ENCODE results near the gene SPINT3. TPM values are rescaled to one million over a fixed set of nuclear protein-coding genes. Genes with fewer than 3 reads are reported as not detected.

Gene SPINT3
- total RNA-seq, 6 experiments from 2014 or later: not detected

- TF ChIP-seq CTCF (IDR thresholded peaks at IDR 0.05): no peak
- no peak overlapping the region for H3K4me3 Mint-ChIP-seq
- DNase-seq: no peak
- no peaks in the 10 kb centered on the region for H3K9me3 Mint-ChIP-seq
- no peaks in the 10 kb centered on the region for H3K36me3 Mint-ChIP-seq (ENCODE audit: low read depth)
- H3K4me1 Mint-ChIP-seq (ENCODE audit: low read depth): no peaks in the 10 kb centered on the region
- H3K27me3 Mint-ChIP-seq (ENCODE audit: insufficient read depth): peaks cover 7% of the 10 kb centered on the region; the same call in 1 of the 2 replicates
- H3K27ac Mint-ChIP-seq: no peak overlapping the region
Observed at GRCh38 chr20:45502561-45502960, 12.9 kb downstream of the SPINT3 start.

- Mint-ChIP-seq H3K4me1 (ENCODE audit: low read depth) (no peaks in the 10 kb centered on the region), H3K27me3 (ENCODE audit: insufficient read depth) (peaks cover 13% of the 10 kb centered on the region), H3K27ac (no peak overlapping the region), H3K36me3 (ENCODE audit: low read depth) (no peaks in the 10 kb centered on the region), H3K9me3 (no peaks in the 10 kb centered on the region), H3K4me3 (no peak overlapping the region)
- no peak for TF ChIP-seq CTCF (IDR thresholded peaks at IDR 0.05)
- DNase-seq: no peak
Observed at GRCh38 chr20:45501600-45501999, 13.8 kb downstream of the SPINT3 start.

GRCh38 chr20:45500022-45500421, 15.4 kb downstream of the SPINT3 start:
- peaks cover 16% of the 10 kb centered on the region for H3K27me3 Mint-ChIP-seq (ENCODE audit: insufficient read depth)
- H3K4me1 Mint-ChIP-seq (ENCODE audit: low read depth): no peaks in the 10 kb centered on the region

GRCh38 chr20:45497971-45498494, 17.4 kb downstream of the SPINT3 start:
- Mint-ChIP-seq H3K27ac (no peak overlapping the region), H3K4me1 (ENCODE audit: low read depth) (no peaks in the 10 kb centered on the region)
- no peak for DNase-seq

More at GRCh38 chr20:45500022-45500421, 15.4 kb downstream of the SPINT3 start:
- DNase-seq: no peak
- Mint-ChIP-seq H3K4me3 (no peak overlapping the region), H3K27ac (no peak overlapping the region), H3K36me3 (ENCODE audit: low read depth) (no peaks in the 10 kb centered on the region), H3K9me3 (no peaks in the 10 kb centered on the region)
- TF ChIP-seq CTCF (IDR thresholded peaks at IDR 0.05): no peak

GRCh38 chr20:45496166-45496565, 19.3 kb downstream of the SPINT3 start:
- H3K27ac Mint-ChIP-seq: no peak overlapping the region
- no peak for DNase-seq
- no peaks in the 10 kb centered on the region for H3K9me3 Mint-ChIP-seq
- no peaks in the 10 kb centered on the region for H3K36me3 Mint-ChIP-seq (ENCODE audit: low read depth)
- peaks cover 15% of the 10 kb centered on the region for H3K27me3 Mint-ChIP-seq (ENCODE audit: insufficient read depth)
- TF ChIP-seq CTCF (IDR thresholded peaks at IDR 0.05): no peak
- no peak overlapping the region for H3K4me3 Mint-ChIP-seq
- H3K4me1 Mint-ChIP-seq (ENCODE audit: low read depth): no peaks in the 10 kb centered on the region

More at GRCh38 chr20:45497971-45498494, 17.4 kb downstream of the SPINT3 start:
- H3K9me3 Mint-ChIP-seq: no peaks in the 10 kb centered on the region
- no peak overlapping the region for H3K4me3 Mint-ChIP-seq
- no peaks in the 10 kb centered on the region for H3K36me3 Mint-ChIP-seq (ENCODE audit: low read depth)
- H3K27me3 Mint-ChIP-seq (ENCODE audit: insufficient read depth): peaks cover 18% of the 10 kb centered on the region
- TF ChIP-seq CTCF (IDR thresholded peaks at IDR 0.05): no peak

All from HFFc6 (cell line).